ENCODE measurements around the gene CRIM1. TPM values are rescaled to one million over a fixed set of nuclear protein-coding genes. Genes with fewer than 3 reads are reported as not detected.
A peak's percentile ranks its signal among the peaks of the same experiment; 100 is the strongest.

CRIM1 gene
- total and polyA plus RNA-seq, 4 donors, result 2.2 to 22.1 (median 9.6) TPM

- Histone ChIP-seq H3K36me3 (ENCODE audit: control insufficient read depth in 4 of 4, insufficient read depth in 3 of 4, low read depth in 1 of 4, low read length in 3 of 4) (no peaks in the 10 kb centered on the region), H3K27ac (ENCODE audit: low read depth in 1 of 2, low read length in 2 of 2) (no peak overlapping the region), H3K9ac (ENCODE audit: low read depth in 1 of 2, low read length in 2 of 2) (no peak overlapping the region), H3K27me3 (ENCODE audit: control insufficient read depth in 4 of 4, insufficient read depth in 4 of 4, low read length in 3 of 4) (no peaks in the 10 kb centered on the region), H3K4me3 (ENCODE audit: low read depth in 1 of 3, low read length in 3 of 3) (no peak overlapping the region), H3K9me3 (ENCODE audit: control insufficient read depth in 4 of 4, low read length in 3 of 4) (no peaks in the 10 kb centered on the region), H3K4me1 (ENCODE audit: control insufficient read depth in 4 of 4, insufficient read depth in 4 of 4, low read length in 3 of 4) (peaks cover 0 to 13% (median 3%) of the 10 kb centered on the region in 4 donors)
- TF ChIP-seq NR2F2 (IDR thresholded peaks at IDR 0.05) (peak; percentile 71), ZBTB33 (IDR thresholded peaks at IDR 0.05) (no peak), SP1 (IDR thresholded peaks at IDR 0.05) (peak; percentile 21), ATF3 (IDR thresholded peaks at IDR 0.05) (no peak), RXRA (IDR thresholded peaks at IDR 0.05) (peak in 1 of 2 donors; percentile 30)
- WGBS, result 51% methylated on average over 15 of the region's 15 CpGs
- DNase-seq (ENCODE audit: low spot score), result no peak
Observed at GRCh38 chr2:36380624-36381481, 25.3 kb downstream of the CRIM1 start.

- no peak overlapping the region for H3K9ac ChIP-seq (ENCODE audit: low read depth in 1 of 2, low read length in 2 of 2)
- no peak overlapping the region for H3K27ac ChIP-seq (ENCODE audit: low read depth in 1 of 2, low read length in 2 of 2)
- peaks cover 0 to 10% (median 2%) of the 10 kb centered on the region in 4 donors for H3K4me1 ChIP-seq (ENCODE audit: control insufficient read depth in 4 of 4, insufficient read depth in 4 of 4, low read length in 3 of 4)
- TF ChIP-seq, protein P1, sequence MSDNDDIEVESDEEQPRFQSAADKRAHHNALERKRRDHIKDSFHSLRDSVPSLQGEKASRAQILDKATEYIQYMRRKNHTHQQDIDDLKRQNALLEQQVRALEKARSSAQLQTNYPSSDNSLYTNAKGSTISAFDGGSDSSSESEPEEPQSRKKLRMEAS (IDR thresholded peaks at IDR 0.05), result no peak
- TF ChIP-seq EGR1 (IDR thresholded peaks at IDR 0.05; ENCODE audit: low read depth in 2 of 2), result no peak
- no peak for TF ChIP-seq RXRA (IDR thresholded peaks at IDR 0.05)
- TF ChIP-seq NR2F2 (IDR thresholded peaks at IDR 0.05), result no peak
- TF ChIP-seq HNF4A (conservative IDR thresholded peaks at IDR 0.05), result no peak
- TF ChIP-seq, protein P2, sequence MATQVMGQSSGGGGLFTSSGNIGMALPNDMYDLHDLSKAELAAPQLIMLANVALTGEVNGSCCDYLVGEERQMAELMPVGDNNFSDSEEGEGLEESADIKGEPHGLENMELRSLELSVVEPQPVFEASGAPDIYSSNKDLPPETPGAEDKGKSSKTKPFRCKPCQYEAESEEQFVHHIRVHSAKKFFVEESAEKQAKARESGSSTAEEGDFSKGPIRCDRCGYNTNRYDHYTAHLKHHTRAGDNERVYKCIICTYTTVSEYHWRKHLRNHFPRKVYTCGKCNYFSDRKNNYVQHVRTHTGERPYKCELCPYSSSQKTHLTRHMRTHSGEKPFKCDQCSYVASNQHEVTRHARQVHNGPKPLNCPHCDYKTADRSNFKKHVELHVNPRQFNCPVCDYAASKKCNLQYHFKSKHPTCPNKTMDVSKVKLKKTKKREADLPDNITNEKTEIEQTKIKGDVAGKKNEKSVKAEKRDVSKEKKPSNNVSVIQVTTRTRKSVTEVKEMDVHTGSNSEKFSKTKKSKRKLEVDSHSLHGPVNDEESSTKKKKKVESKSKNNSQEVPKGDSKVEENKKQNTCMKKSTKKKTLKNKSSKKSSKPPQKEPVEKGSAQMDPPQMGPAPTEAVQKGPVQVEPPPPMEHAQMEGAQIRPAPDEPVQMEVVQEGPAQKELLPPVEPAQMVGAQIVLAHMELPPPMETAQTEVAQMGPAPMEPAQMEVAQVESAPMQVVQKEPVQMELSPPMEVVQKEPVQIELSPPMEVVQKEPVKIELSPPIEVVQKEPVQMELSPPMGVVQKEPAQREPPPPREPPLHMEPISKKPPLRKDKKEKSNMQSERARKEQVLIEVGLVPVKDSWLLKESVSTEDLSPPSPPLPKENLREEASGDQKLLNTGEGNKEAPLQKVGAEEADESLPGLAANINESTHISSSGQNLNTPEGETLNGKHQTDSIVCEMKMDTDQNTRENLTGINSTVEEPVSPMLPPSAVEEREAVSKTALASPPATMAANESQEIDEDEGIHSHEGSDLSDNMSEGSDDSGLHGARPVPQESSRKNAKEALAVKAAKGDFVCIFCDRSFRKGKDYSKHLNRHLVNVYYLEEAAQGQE (IDR thresholded peaks at IDR 0.05), result no peak
- no peak for TF ChIP-seq TAF1 (conservative IDR thresholded peaks at IDR 0.05)
- TF ChIP-seq GABPA (IDR thresholded peaks at IDR 0.05 in 1 of 2, conservative IDR thresholded peaks at IDR 0.05 in 1 of 2), result no peak
- TF ChIP-seq RAD21 (IDR thresholded peaks at IDR 0.05), result no peak
- TF ChIP-seq, protein P3, sequence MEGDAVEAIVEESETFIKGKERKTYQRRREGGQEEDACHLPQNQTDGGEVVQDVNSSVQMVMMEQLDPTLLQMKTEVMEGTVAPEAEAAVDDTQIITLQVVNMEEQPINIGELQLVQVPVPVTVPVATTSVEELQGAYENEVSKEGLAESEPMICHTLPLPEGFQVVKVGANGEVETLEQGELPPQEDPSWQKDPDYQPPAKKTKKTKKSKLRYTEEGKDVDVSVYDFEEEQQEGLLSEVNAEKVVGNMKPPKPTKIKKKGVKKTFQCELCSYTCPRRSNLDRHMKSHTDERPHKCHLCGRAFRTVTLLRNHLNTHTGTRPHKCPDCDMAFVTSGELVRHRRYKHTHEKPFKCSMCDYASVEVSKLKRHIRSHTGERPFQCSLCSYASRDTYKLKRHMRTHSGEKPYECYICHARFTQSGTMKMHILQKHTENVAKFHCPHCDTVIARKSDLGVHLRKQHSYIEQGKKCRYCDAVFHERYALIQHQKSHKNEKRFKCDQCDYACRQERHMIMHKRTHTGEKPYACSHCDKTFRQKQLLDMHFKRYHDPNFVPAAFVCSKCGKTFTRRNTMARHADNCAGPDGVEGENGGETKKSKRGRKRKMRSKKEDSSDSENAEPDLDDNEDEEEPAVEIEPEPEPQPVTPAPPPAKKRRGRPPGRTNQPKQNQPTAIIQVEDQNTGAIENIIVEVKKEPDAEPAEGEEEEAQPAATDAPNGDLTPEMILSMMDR (IDR thresholded peaks at IDR 0.05; ENCODE audit: low read depth, low read length, missing input control), result no peak
- TF ChIP-seq JUND (IDR thresholded peaks at IDR 0.05), result no peak
- no peak for TF ChIP-seq YY1 (IDR thresholded peaks at IDR 0.05)
- H3K27me3 ChIP-seq (ENCODE audit: control insufficient read depth in 4 of 4, insufficient read depth in 4 of 4, low read length in 3 of 4), result no peaks in the 10 kb centered on the region
- no peak for DNase-seq (ENCODE audit: low spot score)
- WGBS, result 86% methylated on average over 6 of the region's 6 CpGs
- H3K36me3 ChIP-seq (ENCODE audit: control insufficient read depth in 4 of 4, insufficient read depth in 3 of 4, low read depth in 1 of 4, low read length in 3 of 4), result no peaks in the 10 kb centered on the region
- H3K9me3 ChIP-seq (ENCODE audit: control insufficient read depth in 4 of 4, low read length in 3 of 4), result no peaks in the 10 kb centered on the region
- no peak overlapping the region for H3K4me3 ChIP-seq (ENCODE audit: low read depth in 1 of 3, low read length in 3 of 3)
Observed at GRCh38 chr2:36381993-36382392, 26.4 kb downstream of the CRIM1 start.
